ENCODE results near the gene TAX1BP3.

The TAX1BP3 gene

GRCh38 chr17:3647769-3648555 is 20.4 kb downstream of the TAX1BP3 start:
- no peak for DNase-seq (ENCODE audit: low read depth)
- TF ChIP-seq CTCF (IDR thresholded peaks at IDR 0.05; ENCODE audit: control insufficient read depth, extremely low read depth, insufficient read depth): peak; percentile 68

GRCh38 chr17:3647251-3647650 is 21.1 kb downstream of the TAX1BP3 start:
- DNase-seq (ENCODE audit: low read depth): no peak
- TF ChIP-seq CTCF (IDR thresholded peaks at IDR 0.05; ENCODE audit: control insufficient read depth, extremely low read depth, insufficient read depth): no peak
- no peak overlapping the region for H3K4me3 ChIP-seq (ENCODE audit: low read depth, low read length)

More at GRCh38 chr17:3647769-3648555, 20.4 kb downstream of the TAX1BP3 start:
- H3K4me3 ChIP-seq (ENCODE audit: low read depth, low read length): no peak overlapping the region

GRCh38 chr17:3645310-3645709 is 23.1 kb downstream of the TAX1BP3 start:
- DNase-seq (ENCODE audit: low read depth): no peak
- H3K4me3 ChIP-seq (ENCODE audit: low read depth, low read length): no peak overlapping the region
- no peak for TF ChIP-seq CTCF (IDR thresholded peaks at IDR 0.05; ENCODE audit: control insufficient read depth, extremely low read depth, insufficient read depth)

GRCh38 chr17:3643889-3644349 is 24.5 kb downstream of the TAX1BP3 start:
- no peak overlapping the region for H3K4me3 ChIP-seq (ENCODE audit: low read depth, low read length)
- TF ChIP-seq CTCF (IDR thresholded peaks at IDR 0.05; ENCODE audit: control insufficient read depth, extremely low read depth, insufficient read depth): no peak
- no peak for DNase-seq (ENCODE audit: low read depth)

GRCh38 chr17:3641717-3642486 is 26.5 kb downstream of the TAX1BP3 start:
- H3K4me3 ChIP-seq (ENCODE audit: low read depth, low read length): no peak overlapping the region
- peak; percentile 52 for DNase-seq (ENCODE audit: low read depth)
- no peak for TF ChIP-seq CTCF (IDR thresholded peaks at IDR 0.05; ENCODE audit: control insufficient read depth, extremely low read depth, insufficient read depth)

GRCh38 chr17:3641014-3641413 is 27.4 kb downstream of the TAX1BP3 start:
- TF ChIP-seq CTCF (IDR thresholded peaks at IDR 0.05; ENCODE audit: control insufficient read depth, extremely low read depth, insufficient read depth): no peak
- DNase-seq (ENCODE audit: low read depth): no peak
- no peak overlapping the region for H3K4me3 ChIP-seq (ENCODE audit: low read depth, low read length)

All from LNCaP clone FGC (cell line).